Retinal pigment epithelial cell (primary cell): Measurements from ENCODE around the gene WDFY3.

Source experiments
- DNase-seq: peaks from one replicate; pipeline ENCODE4 v3.0.0-alpha.2; 2010; ENCODE audit warnings: low read depth
- H3K4me3 ChIP-seq: 2 replicates; pipeline ENCODE4 v1.5.1; 2011; ENCODE audit warnings: mild to moderate bottlenecking, low read length, control low read depth, moderate library complexity
- CTCF ChIP-seq: conservative IDR thresholded peaks from 2 replicates; pipeline ENCODE4 v1.5.1; 2011; ENCODE audit warnings: low read depth, low read length, control low read depth, inconsistent platforms

Gene WDFY3

GRCh38 chr4:84710548-84710947, 255.9 kb downstream of the WDFY3 start:
- DNase-seq: no peak
- no peak overlapping the region for H3K4me3 ChIP-seq
- TF ChIP-seq CTCF: no peak

- no peak overlapping the region for H3K4me3 ChIP-seq
- no peak for TF ChIP-seq CTCF
- DNase-seq: no peak
These were observed 257.9 kb downstream of the WDFY3 start for GRCh38 chr4:84708406-84709135.

GRCh38 chr4:84706286-84706685, 260.2 kb downstream of the WDFY3 start:
- no peak overlapping the region for H3K4me3 ChIP-seq
- TF ChIP-seq CTCF: no peak
- DNase-seq: no peak

GRCh38 chr4:84699001-84699671, 267.4 kb downstream of the WDFY3 start:
- no peak overlapping the region for H3K4me3 ChIP-seq
- TF ChIP-seq CTCF: no peak
- DNase-seq: no peak

GRCh38 chr4:84697615-84698201, 268.8 kb downstream of the WDFY3 start:
- no peak for TF ChIP-seq CTCF
- no peak for DNase-seq

GRCh38 chr4:84697159-84697558, 269.3 kb downstream of the WDFY3 start:
- no peak for DNase-seq
- H3K4me3 ChIP-seq: no peak overlapping the region
- no peak for TF ChIP-seq CTCF

More at GRCh38 chr4:84697615-84698201, 268.8 kb downstream of the WDFY3 start:
- no peak overlapping the region for H3K4me3 ChIP-seq
